ENCODE results near the gene ADAM8. TPM values are rescaled to one million over a fixed set of nuclear protein-coding genes. Genes with fewer than 3 reads are reported as not detected.
"Not testable (repeated sequence)": the region's sequence is repeated elsewhere in the genome, so short reads cannot be mapped to it uniquely, and the experiment has no call there.

ADAM8 gene
- total RNA-seq, 3 donors from 2014 or later (not counting 1 experiment from before 2014, with no cell fraction given), result 357 to 682 (median 425) TPM

- ATAC-seq, result no peak
- no peaks in the 10 kb centered on the region for H3K9me3 Mint-ChIP-seq
Observed at GRCh38 chr10:133267829-133268228, 8.8 kb downstream of the ADAM8 start.

GRCh38 chr10:133267293-133267692 is 9.4 kb downstream of the ADAM8 start:
- ATAC-seq (no peak), DNase-seq (no peak)
- H3K4me1 ChIP-seq (ENCODE audit: control insufficient read depth, insufficient read depth, low read length), result peaks cover 35% of the 10 kb centered on the region
- H3K36me3 ChIP-seq (ENCODE audit: control insufficient read depth, insufficient read depth, low read length), result peaks cover 79% of the 10 kb centered on the region
- WGBS (ENCODE audit: insufficient coverage), result 94% methylated on average over 14 of the region's 14 CpGs
- no peak for TF ChIP-seq CTCF (IDR thresholded peaks at IDR 0.05)
- Mint-ChIP-seq H3K27ac (no peak overlapping the region), H3K4me1 (peaks cover 0 to 34% of the 10 kb centered on the region in 2 donors), H3K36me3 (no peaks in the 10 kb centered on the region), H3K4me3 (no peak overlapping the region), H3K27me3 (ENCODE audit: low read depth in 2 of 2) (no peaks in the 10 kb centered on the region), H3K9me3 (no peaks in the 10 kb centered on the region)
- intact Hi-C loops (cut with micrococcal nuclease), result no loop called here
- no peaks in the 10 kb centered on the region for H3K9me3 ChIP-seq (ENCODE audit: control insufficient read depth, insufficient read depth, low read length)
- no peak overlapping the region for H3K27ac ChIP-seq (ENCODE audit: low read length)
- H3K27me3 ChIP-seq (ENCODE audit: control insufficient read depth, insufficient read depth, low read length), result no peaks in the 10 kb centered on the region
- no peak overlapping the region for H3K4me3 ChIP-seq (ENCODE audit: low read length)

More at GRCh38 chr10:133267829-133268228, 8.8 kb downstream of the ADAM8 start:
- no peak for DNase-seq
- H3K27ac ChIP-seq (ENCODE audit: low read length), result no peak overlapping the region
- Mint-ChIP-seq H3K27ac (no peak overlapping the region), H3K36me3 (no peaks in the 10 kb centered on the region), H3K4me1 (peaks cover 0 to 28% of the 10 kb centered on the region in 2 donors), H3K4me3 (no peak overlapping the region), H3K27me3 (ENCODE audit: low read depth in 2 of 2) (no peaks in the 10 kb centered on the region)
- H3K4me3 ChIP-seq (ENCODE audit: low read length), result no peak overlapping the region
- intact Hi-C loops (cut with micrococcal nuclease), result no loop called here
- no peak for TF ChIP-seq CTCF (IDR thresholded peaks at IDR 0.05)
- H3K9me3 ChIP-seq (ENCODE audit: control insufficient read depth, insufficient read depth, low read length), result no peaks in the 10 kb centered on the region
- H3K36me3 ChIP-seq (ENCODE audit: control insufficient read depth, insufficient read depth, low read length), result peaks cover 79% of the 10 kb centered on the region
- H3K4me1 ChIP-seq (ENCODE audit: control insufficient read depth, insufficient read depth, low read length), result peaks cover 31% of the 10 kb centered on the region
- 94% methylated on average over 22 of the region's 22 CpGs for WGBS (ENCODE audit: insufficient coverage)
- no peaks in the 10 kb centered on the region for H3K27me3 ChIP-seq (ENCODE audit: control insufficient read depth, insufficient read depth, low read length)

GRCh38 chr10:133266056-133266795 is 10.4 kb downstream of the ADAM8 start:
- Mint-ChIP-seq H3K27me3 (ENCODE audit: low read depth in 2 of 2) (no peaks in the 10 kb centered on the region), H3K27ac (peak overlapping the region in 1 of 2 donors; percentile 41), H3K36me3 (no peaks in the 10 kb centered on the region), H3K9me3 (no peaks in the 10 kb centered on the region), H3K4me1 (peaks cover 0 to 39% of the 10 kb centered on the region in 2 donors), H3K4me3 (no peak overlapping the region)
- Histone ChIP-seq H3K27me3 (ENCODE audit: control insufficient read depth, insufficient read depth, low read length) (no peaks in the 10 kb centered on the region), H3K36me3 (ENCODE audit: control insufficient read depth, insufficient read depth, low read length) (peaks cover 69% of the 10 kb centered on the region), H3K4me1 (ENCODE audit: control insufficient read depth, insufficient read depth, low read length) (peaks cover 42% of the 10 kb centered on the region), H3K27ac (ENCODE audit: low read length) (no peak overlapping the region), H3K9me3 (ENCODE audit: control insufficient read depth, insufficient read depth, low read length) (no peaks in the 10 kb centered on the region), H3K4me3 (ENCODE audit: low read length) (no peak overlapping the region)
- TF ChIP-seq CTCF (IDR thresholded peaks at IDR 0.05), result no peak
- ATAC-seq, result no peak
- intact Hi-C loops (cut with micrococcal nuclease), result no loop called here
- no peak for DNase-seq
- WGBS (ENCODE audit: insufficient coverage), result 95% methylated on average over 21 of the region's 21 CpGs

- H3K27ac ChIP-seq (ENCODE audit: low read length); intact Hi-C loops (cut with micrococcal nuclease); H3K36me3 Mint-ChIP-seq; H3K4me3 ChIP-seq (ENCODE audit: low read length); H3K27me3 Mint-ChIP-seq (ENCODE audit: low read depth in 2 of 2); ATAC-seq; H3K9me3 Mint-ChIP-seq; DNase-seq; H3K9me3 ChIP-seq (ENCODE audit: control insufficient read depth, insufficient read depth, low read length); H3K27me3 ChIP-seq (ENCODE audit: control insufficient read depth, insufficient read depth, low read length): not testable (repeated sequence)
- H3K4me3 Mint-ChIP-seq, result peak overlapping the region; percentile 69
- Histone ChIP-seq H3K36me3 (ENCODE audit: control insufficient read depth, insufficient read depth, low read length) (peaks cover 57% of the 10 kb centered on the region), H3K4me1 (ENCODE audit: control insufficient read depth, insufficient read depth, low read length) (peaks cover 53% of the 10 kb centered on the region)
- H3K4me1 Mint-ChIP-seq, result peaks cover 4 to 50% of the 10 kb centered on the region in 2 donors
- WGBS (ENCODE audit: insufficient coverage), result 68% methylated on average over 10 of the region's 10 CpGs
- peak overlapping the region in 1 of 2 donors; percentile 41 for H3K27ac Mint-ChIP-seq
Observed at GRCh38 chr10:133265052-133265451, 11.6 kb downstream of the ADAM8 start.

Data from natural killer cell (primary cell).